DND-41 (cell line): ENCODE results near the gene AHCYL2.

ENCODE experiments used
- CTCF ChIP-seq: IDR thresholded peaks from 2 replicates; pipeline ENCODE4 v1.5.1; 2012; ENCODE audit warnings: borderline replicate concordance, low read length, moderate library complexity, mild to moderate bottlenecking; ENCODE audit not compliant: poor library complexity, severe bottlenecking; ENCODE audit errors: extremely low read depth
- EZH2 ChIP-seq: IDR thresholded peaks from 3 replicates; pipeline ENCODE4 v1.6.1; 2012; ENCODE audit warnings: borderline replicate concordance, low read depth, mild to moderate bottlenecking, moderate library complexity, low read length, inconsistent platforms; ENCODE audit not compliant: severe bottlenecking

- no peak for TF ChIP-seq CTCF
- no peak for TF ChIP-seq EZH2
Measured at GRCh38 chr7:129252128-129252527, 27.3 kb downstream of the AHCYL2 start.
